H1 (cell line): Measurements from ENCODE around the gene PTPRG. TPM values are rescaled to one million over a fixed set of nuclear protein-coding genes. Genes with fewer than 3 reads are reported as not detected.

Source experiments
- CTCF ChIA-PET: fragments of 300-600 bp; sonication (Branson Sonifier 250); formaldehyde crosslinking; loops from one replicate; lab custom pipeline; 2021; ENCODE audit not compliant: partially characterized antibody; lab: Charles Lee
- POLR2A ChIA-PET: fragments of 300-600 bp; sonication (Branson Sonifier 250); formaldehyde crosslinking; loops from one replicate; lab custom pipeline; 2021; ENCODE audit warnings: inconsistent platforms; ENCODE audit not compliant: partially characterized antibody; lab: Charles Lee
- DNase-seq, 2 experiments: peaks; one replicate each; pipeline versions ENCODE4 v3.0.0 to v3.0.0-alpha.2; 2010 to 2022; ENCODE audit warnings: low spot score in 2 of 2, low read depth in 1 of 2, mixed read lengths in 1 of 2
- FAIRE-seq: peaks from 2 replicates; lab custom pipeline; 2011; peaks lifted over from hg19 to GRCh38; lab: Jason Lieb, UNC
- H2AFZ ChIP-seq: 2 replicates; pipeline ENCODE4 v1.8.1; 2012; ENCODE audit warnings: low read length, inconsistent platforms
- H2AK5ac ChIP-seq: 2 replicates; pipeline ENCODE4 v1.6.1; 2013; ENCODE audit warnings: low read depth, low read length
- H2BK120ac ChIP-seq: replicated peaks from 2 replicates; pipeline ENCODE3; 2013; ENCODE audit warnings: low read depth, low read length, inconsistent platforms
- H2BK12ac ChIP-seq: 2 replicates; pipeline ENCODE4 v1.6.1; 2013; ENCODE audit warnings: low read depth, low read length
- H2BK15ac ChIP-seq: 2 replicates; pipeline ENCODE4 v1.6.1; 2013; ENCODE audit warnings: low read length
- H2BK20ac ChIP-seq: 2 replicates; pipeline ENCODE4 v1.6.1; 2013; ENCODE audit warnings: low read length
- H2BK5ac ChIP-seq: 2 replicates; pipeline ENCODE4 v1.6.1; 2013; ENCODE audit warnings: low read depth, low read length
- H3K14ac ChIP-seq: 2 replicates; pipeline ENCODE4 v1.6.1; 2013; ENCODE audit warnings: inconsistent platforms; ENCODE audit not compliant: insufficient read length
- H3K18ac ChIP-seq: 2 replicates; pipeline ENCODE4 v1.6.1; 2013; ENCODE audit warnings: low read length; ENCODE audit errors: extremely low read depth
- H3K23ac ChIP-seq: 2 replicates; pipeline ENCODE4 v1.6.1; 2013; ENCODE audit warnings: inconsistent platforms; ENCODE audit not compliant: insufficient read length
- H3K23me2 ChIP-seq: 2 replicates; pipeline ENCODE4 v1.6.1; 2013; ENCODE audit warnings: low read depth, low read length
- H3K27ac ChIP-seq: 2 replicates; pipeline ENCODE4 v1.6.1; 2011; ENCODE audit warnings: low read depth, low read length, inconsistent platforms
- H3K27me3 ChIP-seq, 4 experiments: replicated peaks in 1 of 4; 1 replicate in 1 of 4; 2 replicates in 3 of 4; pipeline versions ENCODE4 v1.6.1 to v1.8.1; 2011 to 2013; ENCODE audit warnings: low read length in 3 of 4, mild to moderate bottlenecking in 3 of 4, inconsistent platforms in 2 of 4, mixed read lengths in 2 of 4, moderate library complexity in 1 of 4; ENCODE audit not compliant: control insufficient read depth in 3 of 4, insufficient read depth in 3 of 4; ENCODE audit errors: extremely low read depth in 1 of 4
- H3K36me3 ChIP-seq, 4 experiments: 2 replicates each; pipeline versions ENCODE4 v1.6.1 to v1.8.1; 2011 to 2013; ENCODE audit warnings: mild to moderate bottlenecking in 4 of 4, low read length in 3 of 4, moderate library complexity in 2 of 4, control low read depth in 1 of 4, inconsistent platforms in 1 of 4; ENCODE audit not compliant: insufficient read depth in 4 of 4, control insufficient read depth in 2 of 4
- H3K4ac ChIP-seq: replicated peaks from 2 replicates; pipeline ENCODE3; 2013; ENCODE audit warnings: low read length, low read depth, mixed read lengths, inconsistent platforms; ENCODE audit not compliant: insufficient read length
- H3K4me1 ChIP-seq, 4 experiments: replicated peaks in 1 of 4; 1 replicate in 1 of 4; 2 replicates in 3 of 4; pipeline versions ENCODE4 v1.6.1 to v1.8.1; 2011 to 2013; ENCODE audit warnings: low read length in 3 of 4, inconsistent platforms in 2 of 4, mixed read lengths in 1 of 4; ENCODE audit not compliant: insufficient read depth in 4 of 4, control insufficient read depth in 3 of 4
- H3K4me2 ChIP-seq, 2 experiments: 2 replicates each; pipeline versions ENCODE4 v1.6.1 to v1.8.1; 2011 to 2013; ENCODE audit warnings: low read depth in 2 of 2, low read length in 2 of 2, control low read depth in 1 of 2, inconsistent platforms in 1 of 2, mild to moderate bottlenecking in 1 of 2; ENCODE audit not compliant: insufficient read depth in 1 of 2
- H3K4me3 ChIP-seq, 4 experiments: fragments of 200-600, 300-600 bp in 1 of 4; sonication (generic), shearing (Covaris generic), sonication (Bioruptor Twin) in 1 of 4; 2 replicates each; pipeline versions ENCODE4 v1.5.1 to v1.8.1; 2011 to 2016; ENCODE audit warnings: low read length in 4 of 4, low read depth in 3 of 4, control low read depth in 2 of 4, inconsistent platforms in 2 of 4, mild to moderate bottlenecking in 2 of 4, mixed read lengths in 1 of 4, moderate library complexity in 1 of 4; ENCODE audit not compliant: insufficient read depth in 2 of 4; ENCODE audit errors: extremely low read depth in 1 of 4
- H3K56ac ChIP-seq: replicated peaks from 2 replicates; pipeline ENCODE3; 2013; ENCODE audit warnings: low read depth, mild to moderate bottlenecking, mixed read lengths, low read length, inconsistent platforms; ENCODE audit not compliant: insufficient read length
- H3K79me1 ChIP-seq: 2 replicates; pipeline ENCODE4 v1.6.1; 2013; ENCODE audit warnings: low read depth, low read length, control low read depth
- H3K79me2 ChIP-seq, 2 experiments: 2 replicates each; pipeline versions ENCODE4 v1.6.1 to v1.8.1; 2012 to 2013; ENCODE audit warnings: low read length in 2 of 2, mild to moderate bottlenecking in 2 of 2, inconsistent platforms in 1 of 2; ENCODE audit not compliant: insufficient read depth in 2 of 2, control insufficient read depth in 1 of 2
- H3K9ac ChIP-seq, 4 experiments: replicated peaks in 1 of 4; 1 replicate in 1 of 4; 2 replicates in 3 of 4; pipeline versions ENCODE4 v1.6.1 to v1.8.1; 2011 to 2013; ENCODE audit warnings: low read depth in 3 of 4, low read length in 3 of 4, control low read depth in 2 of 4, mild to moderate bottlenecking in 2 of 4, moderate library complexity in 2 of 4, inconsistent platforms in 1 of 4; ENCODE audit errors: extremely low read depth in 1 of 4
- H3K9me3 ChIP-seq, 2 experiments: 2 replicates each; pipeline versions ENCODE4 v1.6.1 to v1.8.1; 2012 to 2013; ENCODE audit warnings: mild to moderate bottlenecking in 2 of 2, moderate library complexity in 2 of 2, control low read depth in 1 of 2, inconsistent platforms in 1 of 2, low read depth in 1 of 2, low read length in 1 of 2, mixed read lengths in 1 of 2; ENCODE audit not compliant: insufficient read depth in 2 of 2
- H4K20me1 ChIP-seq, 2 experiments: replicated peaks in 1 of 2; 2 replicates each; pipeline versions ENCODE3 to v1.8.1; 2011 to 2013; ENCODE audit warnings: inconsistent platforms in 2 of 2, low read length in 2 of 2, mild to moderate bottlenecking in 1 of 2; ENCODE audit not compliant: insufficient read depth in 2 of 2, control insufficient read depth in 1 of 2
- H4K5ac ChIP-seq: 2 replicates; pipeline ENCODE4 v1.6.1; 2013; ENCODE audit warnings: low read length, low read depth, mixed read lengths, inconsistent platforms; ENCODE audit not compliant: insufficient read length
- H4K8ac ChIP-seq: 2 replicates; pipeline ENCODE4 v1.8.0; 2013; ENCODE audit warnings: mild to moderate bottlenecking, moderate library complexity, low read length, inconsistent platforms; ENCODE audit not compliant: insufficient read depth; ENCODE audit errors: extremely low read depth
- H4K91ac ChIP-seq: replicated peaks from 2 replicates; pipeline ENCODE3; 2013; ENCODE audit warnings: low read length, mixed read lengths, inconsistent platforms; ENCODE audit not compliant: insufficient read length
- CREB1 ChIP-seq: IDR thresholded peaks from 2 replicates; pipeline ENCODE4 v1.6.1; 2012; ENCODE audit warnings: inconsistent platforms
- EZH2 ChIP-seq: fragments of 200-600 bp; sonication (generic); IDR thresholded peaks from 2 replicates; pipeline ENCODE4 v1.7.1; 2012; ENCODE audit warnings: low read depth, mild to moderate bottlenecking, moderate library complexity, low read length, inconsistent platforms; ENCODE audit not compliant: severe bottlenecking
- JUN ChIP-seq: IDR thresholded peaks from 2 replicates; pipeline ENCODE4 v1.6.1; 2011; ENCODE audit warnings: low read depth, mild to moderate bottlenecking, improper control_type of control experiment, low read length
- KDM1A ChIP-seq: fragments of 200-600, 300-600 bp; sonication (generic); IDR thresholded peaks from 2 replicates; pipeline ENCODE4 v1.7.1; 2016; ENCODE audit warnings: mild to moderate bottlenecking, low read length, borderline replicate concordance
- NANOG ChIP-seq: IDR thresholded peaks from 2 replicates; pipeline ENCODE4 v1.6.1; 2011; ENCODE audit warnings: low read length, low read depth, mild to moderate bottlenecking, inconsistent platforms; ENCODE audit not compliant: insufficient read depth, poor library complexity, severe bottlenecking
- PHF8 ChIP-seq: fragments of 200-600 bp; sonication (generic); conservative IDR thresholded peaks from 2 replicates; pipeline ENCODE4 v1.7.1; 2012; ENCODE audit warnings: low read depth, mild to moderate bottlenecking, inconsistent platforms, low read length, moderate library complexity
- POU5F1 ChIP-seq: IDR thresholded peaks from 2 replicates; pipeline ENCODE4 v1.6.1; 2011; ENCODE audit warnings: low read depth, mild to moderate bottlenecking, low read length, moderate library complexity
- RAD21 ChIP-seq, 2 experiments: IDR thresholded peaks in 1 of 2; conservative IDR thresholded peaks in 1 of 2; 2 replicates each; pipeline ENCODE4 v1.6.1; 2011; ENCODE audit warnings: low read depth in 2 of 2, low read length in 2 of 2, improper control_type of control experiment in 1 of 2, inconsistent platforms in 1 of 2, mild to moderate bottlenecking in 1 of 2, moderate library complexity in 1 of 2
- RNF2 ChIP-seq: fragments of 200-900, 300-1000 bp; sonication (generic); IDR thresholded peaks from 2 replicates; pipeline ENCODE4 v1.7.1; 2016; ENCODE audit warnings: borderline replicate concordance, low read depth, mild to moderate bottlenecking, antibody characterized with exemption, low read length; ENCODE audit not compliant: poor library complexity, severe bottlenecking; ENCODE audit errors: missing control alignments
- SAP30 ChIP-seq: fragments of 300-600 bp; sonication (generic); IDR thresholded peaks from 2 replicates; pipeline ENCODE4 v1.7.1; 2012; ENCODE audit warnings: low read length, moderate library complexity, mild to moderate bottlenecking, inconsistent platforms; ENCODE audit not compliant: insufficient read depth, insufficient replicate concordance
- TEAD4 ChIP-seq: IDR thresholded peaks from 2 replicates; pipeline ENCODE4 v1.6.1; 2012; ENCODE audit warnings: low read depth, low read length, inconsistent platforms, mixed read lengths
- WGBS, 2 experiments: shearing (Covaris generic) in 1 of 2; methylation state at CpG; one replicate each; pipeline versions ENCODE4 v1.1.6 to v1.1.7; 2013 to 2015; ENCODE audit warnings: low lambda C conversion rate in 2 of 2, mixed read lengths in 2 of 2, inconsistent platforms in 1 of 2, low coverage in 1 of 2, missing lambda C conversion rate in 1 of 2; ENCODE audit not compliant: insufficient replicate concordance in 2 of 2, insufficient coverage in 1 of 2, insufficient read length in 1 of 2; ENCODE audit errors: extremely low coverage in 1 of 2, missing lambda C conversion rate in 1 of 2; 5-methylcytosine and 5-hydroxymethylcytosine counted together
- polyA plus RNA-seq, 7 experiments: library from polyadenylated mRNA; depleted of rRNA in 3 of 7; stranded (reverse) in 5 of 7; unstranded in 2 of 7; fragments of >200 nt in 5 of 7; fragments of 200-250 nt in 2 of 7; gene quantifications; 1 replicate in 5 of 7; 2 replicates in 1 of 7; 4 replicates in 1 of 7; pipeline versions ENCODE4 v1.2.1 to v1.2.3, GENCODE V29; 2011 to 2013; ENCODE audit warnings: missing spikeins in 2 of 7, mixed read lengths in 2 of 7
- total RNA-seq: library from RNA; stranded (reverse); fragmentation: NEBNext Ultra II Directional; extraction: Animal tissue kit (Norgen Biotek cat#: 25700); gene quantifications from 2 replicates; pipeline ENCODE4 v1.2.1, GENCODE V29; 2021

PTPRG gene
- total and polyA plus RNA-seq, 2 of the 8 experiments (the other 6 are each of a cell fraction or from before 2014, with no cell fraction given), result 23.3 to 96.2 TPM

GRCh38 chr3:61664105-61664482, 102.7 kb downstream of the PTPRG start:
- H3K14ac ChIP-seq, result no peak overlapping the region
- DNase-seq (peak in 1 of 2 experiments; percentile 41), FAIRE-seq (peak; percentile 82)
- no peak overlapping the region for H2BK12ac ChIP-seq
- ChIA-PET CTCF (no interaction called here), POLR2A (interaction anchor here (0.8 to 2.3 kb wide), 8 partner anchors 8 to 103 kb away, joined by 3 to 7 read pairs (median 3); partner anchors contain the start of gene PTPRG)
- 0 out of 8 replicates have a peak overlapping the region, but pooled peaks of 2 of the 4 experiments have one; percentile 3 to 6 for H3K4me3 ChIP-seq
- peaks cover 3 to 21% (median 11%) of the 10 kb centered on the region in 4 experiments for H3K4me1 ChIP-seq
- no peak overlapping the region for H4K91ac ChIP-seq
- H2BK20ac ChIP-seq, result no peak overlapping the region
- H2BK120ac ChIP-seq, result no peak overlapping the region
- H2BK5ac ChIP-seq, result no peak overlapping the region
- H3K79me1 ChIP-seq, result peaks cover 5% of the 10 kb centered on the region
- peak overlapping the region; percentile 31 to 57; a peak in 2 of 4 replicates for H3K4me2 ChIP-seq
- no peak overlapping the region; the same call in 1 of the 2 replicates for H2AK5ac ChIP-seq
- peaks cover 7 to 98% of the 10 kb centered on the region in 2 experiments for H3K79me2 ChIP-seq
- no peak overlapping the region for H4K5ac ChIP-seq
- no peak overlapping the region for H3K18ac ChIP-seq
- H3K23me2 ChIP-seq, result no peaks in the 10 kb centered on the region
- no peaks in the 10 kb centered on the region for H3K27me3 ChIP-seq
- H3K56ac ChIP-seq, result no peak overlapping the region
- WGBS, 2 experiments, result 67% methylated on average over 2 of the region's 2 CpGs; no CpG with 5 or more reads in 1 of the 2 experiments
- H2BK15ac ChIP-seq, result no peak overlapping the region
- H4K20me1 ChIP-seq, result peaks cover 10 to 23% of the 10 kb centered on the region in 2 experiments
- 0 out of 2 replicates have a peak overlapping the region, but pooled peaks have one; percentile 7 for H3K27ac ChIP-seq
- no peaks in the 10 kb centered on the region for H3K9me3 ChIP-seq
- no peak overlapping the region for H2AFZ ChIP-seq
- no peak overlapping the region for H3K23ac ChIP-seq
- peaks cover 0 to 5% (median 0%) of the 10 kb centered on the region in 4 experiments; a peak in 1 of 8 replicates for H3K36me3 ChIP-seq
- H4K8ac ChIP-seq, result no peak overlapping the region
- no peak overlapping the region for H3K9ac ChIP-seq
- H3K4ac ChIP-seq, result no peak overlapping the region
- TF ChIP-seq PHF8, result no peak
- TF ChIP-seq RNF2, result no peak
- TF ChIP-seq TEAD4, result peak; percentile 96
- no peak for TF ChIP-seq NANOG
- peak; percentile 63; the same call in 1 of the 2 replicates for TF ChIP-seq JUN
- no peak for TF ChIP-seq RAD21 (IDR thresholded peaks at IDR 0.05 in 1 of 2, conservative IDR thresholded peaks at IDR 0.05 in 1 of 2; ENCODE audit: low read depth in 2 of 2, low read length in 2 of 2)
- no peak for TF ChIP-seq CREB1
- TF ChIP-seq POU5F1, result no peak
- no peak for TF ChIP-seq EZH2
- TF ChIP-seq KDM1A, result no peak
- TF ChIP-seq SAP30, result no peak
